NCI-H2227 (cell line): ENCODE results near the gene PI4K2B.
"Not testable (repeated sequence)": the region's sequence is repeated elsewhere in the genome, so short reads cannot be mapped to it uniquely, and the experiment has no call there.

ENCODE experiments used
- DNase-seq: peaks from one replicate; lab custom pipeline; 2025; ENCODE audit not compliant: unreplicated experiment; lab: John Stamatoyannopoulos, UW

Gene PI4K2B

GRCh38 chr4:25240754-25241210, 6.9 kb downstream of the PI4K2B start:
- not testable (repeated sequence) for DNase-seq

DNA sequence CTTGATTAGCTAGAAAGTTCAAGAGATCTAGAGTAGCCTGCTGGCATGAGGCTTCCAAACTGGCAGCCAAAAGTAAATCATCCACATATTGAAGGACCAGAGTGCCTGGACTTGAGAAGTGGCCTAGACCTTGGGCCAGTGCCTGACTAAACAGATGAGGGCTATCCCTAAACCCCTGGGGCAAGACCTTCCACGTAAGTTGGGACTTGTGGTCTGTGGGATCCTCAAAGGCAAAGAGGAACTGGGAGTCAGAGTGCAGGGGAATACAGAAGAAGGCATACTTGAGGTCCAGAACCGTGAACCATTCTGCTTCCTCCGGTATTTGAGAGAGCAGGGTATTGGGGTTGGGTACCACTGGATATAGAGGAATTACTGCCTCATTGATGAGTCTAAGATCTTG, 8.4 kb downstream of the PI4K2B start:
- DNase-seq: not testable (repeated sequence)

GRCh38 chr4:25245181-25245580, 11.3 kb downstream of the PI4K2B start:
- no peak for DNase-seq

GRCh38 chr4:25246680-25247611, 13.1 kb downstream of the PI4K2B start:
- DNase-seq: no peak

DNA sequence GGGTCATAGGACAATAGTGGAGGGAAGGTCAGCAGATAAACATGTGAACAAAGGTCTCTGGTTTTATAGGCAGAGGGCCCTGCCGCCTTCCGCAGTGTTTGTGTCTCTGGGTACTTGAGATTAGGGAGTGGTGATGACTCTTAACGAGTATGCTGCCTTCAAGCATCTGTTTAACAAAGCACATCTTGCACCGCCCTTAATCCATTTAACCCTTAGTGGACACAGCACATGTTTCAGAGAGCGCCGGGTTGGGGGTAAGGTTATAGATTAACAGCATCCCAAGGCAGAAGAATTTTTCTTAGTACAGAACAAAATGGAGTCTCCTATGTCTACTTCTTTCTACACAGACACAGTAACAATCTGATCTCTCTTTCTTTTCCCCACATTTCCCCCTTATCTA, 15.0 kb downstream of the PI4K2B start:
- not testable (repeated sequence) for DNase-seq

DNA sequence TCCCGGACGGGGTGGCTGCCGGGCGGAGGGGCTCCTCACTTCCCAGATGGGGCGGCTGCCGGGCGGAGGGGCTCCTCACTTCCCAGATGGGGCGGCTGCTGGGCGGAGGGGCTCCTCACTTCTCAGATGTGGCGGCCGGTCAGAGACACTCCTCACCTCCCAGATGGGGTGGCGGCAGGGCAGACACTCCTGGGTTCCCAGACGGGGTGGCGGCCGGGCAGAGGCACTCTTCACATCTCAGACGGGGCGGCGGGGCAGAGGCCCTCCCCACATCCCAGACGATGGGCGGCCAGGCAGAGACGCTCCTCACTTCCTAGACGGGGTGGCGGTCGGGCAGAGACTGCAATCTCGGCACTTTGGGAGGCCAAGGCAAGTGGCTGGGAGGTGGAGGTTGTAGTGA, 15.7 kb downstream of the PI4K2B start:
- not testable (repeated sequence) for DNase-seq

DNA sequence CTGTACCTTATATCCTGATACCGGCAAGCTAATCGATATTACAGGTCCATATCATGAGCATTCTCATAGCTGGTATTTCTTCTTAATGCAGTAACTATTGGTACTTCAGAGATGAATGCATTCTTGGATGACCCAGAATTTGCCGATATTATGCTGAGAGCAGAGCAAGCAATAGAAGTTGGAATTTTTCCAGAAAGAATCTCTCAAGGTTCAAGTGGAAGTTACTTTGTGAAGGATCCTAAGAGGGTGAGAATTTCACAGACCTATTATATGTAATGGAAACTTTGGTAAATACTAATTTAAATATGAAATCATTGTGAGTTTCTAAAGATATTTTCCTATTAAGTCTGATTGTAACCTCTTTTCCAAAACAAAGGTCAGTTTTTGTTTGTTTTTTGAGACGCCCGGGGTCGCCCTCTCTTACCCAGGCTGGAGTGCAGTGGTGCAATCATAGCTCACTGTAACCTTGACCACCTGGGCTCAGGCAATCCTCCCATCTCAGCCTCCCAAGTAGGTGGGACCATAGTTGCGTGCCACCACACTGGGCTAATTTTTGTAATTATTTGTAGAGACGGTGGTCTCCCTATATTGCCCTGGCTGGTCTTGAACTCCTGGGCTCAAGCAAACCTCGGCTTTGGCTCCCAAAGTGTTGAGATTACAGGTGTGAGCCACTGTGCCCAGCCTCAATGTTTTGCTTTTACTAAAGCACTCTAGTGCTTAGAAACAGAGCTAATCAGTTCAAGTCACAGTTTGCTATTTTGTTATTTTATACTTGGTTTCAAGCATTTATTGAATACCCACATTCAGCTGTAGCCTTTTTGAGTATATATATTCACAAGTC, 18.6 kb downstream of the PI4K2B start:
- DNase-seq: no peak

DNA sequence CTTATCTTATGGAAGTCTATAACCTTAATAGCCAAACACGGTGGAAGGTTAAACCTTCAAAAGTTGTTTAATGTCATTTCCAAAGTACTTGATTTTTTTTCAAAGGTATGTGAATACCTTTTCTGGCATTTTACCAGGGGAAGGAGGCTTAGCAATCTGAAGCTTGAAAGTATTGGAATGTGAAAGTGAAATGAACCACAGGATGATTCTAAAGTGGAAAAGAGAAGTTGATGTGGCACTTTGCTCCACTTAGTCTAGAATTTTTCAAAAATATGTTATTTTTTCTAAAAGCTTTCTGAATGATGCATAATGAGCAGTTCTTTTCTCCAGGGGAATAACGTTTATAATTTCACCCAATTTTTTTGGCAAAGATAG, 19.2 kb downstream of the PI4K2B start:
- DNase-seq: no peak

DNA sequence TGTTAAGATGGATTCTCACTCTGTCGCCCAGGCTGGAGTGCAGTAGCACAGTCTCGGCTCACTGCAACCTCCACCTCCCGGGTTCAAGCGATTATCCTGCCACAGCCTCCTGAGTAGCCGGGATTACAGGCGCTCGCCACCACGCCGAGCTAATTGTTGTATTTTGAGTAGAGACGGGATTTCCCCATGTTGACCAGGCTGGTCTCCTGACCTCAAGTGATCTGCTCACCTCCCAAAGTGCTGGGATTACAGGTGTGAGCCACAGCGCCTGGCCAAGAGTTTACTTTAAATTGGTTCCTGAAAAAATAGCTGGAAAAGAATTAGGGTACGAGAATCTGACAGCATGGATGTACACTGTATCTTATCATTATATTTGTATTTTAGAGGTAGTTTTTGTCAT, 20.0 kb downstream of the PI4K2B start:
- not testable (repeated sequence) for DNase-seq

GRCh38 chr4:25258980-25259578, 25.2 kb downstream of the PI4K2B start:
- DNase-seq: no peak

DNA sequence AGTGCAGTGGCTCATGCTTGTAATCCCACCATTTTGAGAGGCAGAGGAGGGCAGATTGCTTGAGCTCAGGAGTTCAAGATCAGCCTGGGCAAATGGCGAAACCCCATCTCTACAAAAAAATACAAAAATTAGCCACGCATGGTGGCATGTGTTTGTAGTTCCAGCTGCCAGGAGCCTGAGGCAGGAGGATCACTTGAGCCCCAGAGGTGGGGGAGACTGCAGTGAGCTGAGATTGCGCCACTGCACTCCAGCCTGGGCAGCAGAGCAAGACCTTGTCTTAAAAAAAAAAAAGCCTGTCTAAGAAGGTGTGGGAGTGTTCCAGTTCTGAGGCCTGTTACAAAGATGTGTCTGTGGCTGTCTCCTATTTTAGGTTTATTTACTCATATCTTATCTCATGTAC, 38.0 kb downstream of the PI4K2B start:
- DNase-seq: no peak

DNA sequence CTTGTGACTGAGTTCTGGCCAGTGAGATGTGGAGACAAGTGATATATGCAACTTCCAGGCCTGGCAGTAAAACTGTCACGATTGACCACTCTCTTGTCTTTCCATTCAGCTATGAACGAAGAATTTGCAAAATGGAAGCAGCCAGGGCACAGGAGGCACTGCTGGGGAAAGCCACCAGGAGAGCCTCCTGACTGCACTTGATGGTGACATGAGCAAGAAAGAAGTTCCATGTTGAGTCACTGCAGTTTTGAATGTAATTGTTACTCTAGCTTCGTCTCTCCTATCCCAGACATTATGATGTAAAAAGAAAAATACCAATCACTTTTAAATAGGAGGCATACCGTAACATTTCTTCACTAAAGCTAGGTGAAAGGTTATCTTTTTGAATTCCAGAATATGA, 46.4 kb downstream of the PI4K2B start:
- DNase-seq: no peak

GRCh38 chr4:25283948-25284347, 50.1 kb downstream of the PI4K2B start:
- no peak for DNase-seq

DNA sequence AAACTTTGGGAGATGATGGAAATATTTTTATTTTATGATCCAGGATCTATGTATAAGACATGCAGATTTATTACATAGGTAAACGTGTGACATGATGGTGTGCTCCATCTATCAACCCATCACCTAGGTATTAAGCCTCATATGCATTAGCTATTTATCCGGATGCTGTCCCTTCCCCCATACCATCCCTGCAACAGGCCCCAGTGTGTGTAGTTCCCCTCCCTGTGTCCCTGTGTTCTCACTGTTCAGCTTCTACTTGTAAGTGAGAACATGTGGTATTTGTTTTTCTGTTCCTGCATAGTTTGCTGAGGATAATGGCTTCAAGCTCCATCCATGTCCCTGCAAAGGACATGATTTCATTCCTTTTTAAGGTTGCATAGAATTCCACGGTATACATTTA, 50.6 kb downstream of the PI4K2B start:
- DNase-seq: no peak

GRCh38 chr4:25290490-25291067, 56.7 kb downstream of the PI4K2B start:
- no peak for DNase-seq

DNA sequence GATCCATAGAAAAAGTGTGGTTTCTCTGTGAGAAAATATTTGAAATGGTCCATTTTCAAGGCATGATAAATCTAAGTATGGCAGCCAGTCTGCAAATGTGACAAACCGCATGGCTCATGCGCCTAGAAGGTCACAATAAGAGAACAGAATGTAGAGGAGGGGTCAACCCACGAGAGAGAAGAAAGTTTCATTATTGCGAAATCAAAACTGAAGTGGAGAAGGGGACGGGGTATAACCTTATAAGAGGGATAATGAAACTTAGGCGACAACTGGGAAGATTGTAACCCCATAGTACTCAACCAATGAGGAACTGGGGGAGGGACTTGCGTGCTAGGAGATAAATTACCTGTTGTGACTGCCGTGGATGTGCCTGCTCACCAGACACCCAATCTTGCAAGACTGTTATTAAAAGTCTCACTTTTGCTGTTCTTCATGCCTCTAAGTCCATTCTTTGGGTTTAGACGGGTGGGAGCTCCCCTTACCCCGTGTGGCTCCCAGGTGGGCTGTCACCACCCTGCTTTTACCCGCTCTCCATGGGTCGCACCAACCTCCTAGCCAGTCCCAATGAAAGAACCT, 57.4 kb downstream of the PI4K2B start:
- DNase-seq: no peak

GRCh38 chr4:25297528-25298242, 63.9 kb downstream of the PI4K2B start:
- DNase-seq: no peak

DNA sequence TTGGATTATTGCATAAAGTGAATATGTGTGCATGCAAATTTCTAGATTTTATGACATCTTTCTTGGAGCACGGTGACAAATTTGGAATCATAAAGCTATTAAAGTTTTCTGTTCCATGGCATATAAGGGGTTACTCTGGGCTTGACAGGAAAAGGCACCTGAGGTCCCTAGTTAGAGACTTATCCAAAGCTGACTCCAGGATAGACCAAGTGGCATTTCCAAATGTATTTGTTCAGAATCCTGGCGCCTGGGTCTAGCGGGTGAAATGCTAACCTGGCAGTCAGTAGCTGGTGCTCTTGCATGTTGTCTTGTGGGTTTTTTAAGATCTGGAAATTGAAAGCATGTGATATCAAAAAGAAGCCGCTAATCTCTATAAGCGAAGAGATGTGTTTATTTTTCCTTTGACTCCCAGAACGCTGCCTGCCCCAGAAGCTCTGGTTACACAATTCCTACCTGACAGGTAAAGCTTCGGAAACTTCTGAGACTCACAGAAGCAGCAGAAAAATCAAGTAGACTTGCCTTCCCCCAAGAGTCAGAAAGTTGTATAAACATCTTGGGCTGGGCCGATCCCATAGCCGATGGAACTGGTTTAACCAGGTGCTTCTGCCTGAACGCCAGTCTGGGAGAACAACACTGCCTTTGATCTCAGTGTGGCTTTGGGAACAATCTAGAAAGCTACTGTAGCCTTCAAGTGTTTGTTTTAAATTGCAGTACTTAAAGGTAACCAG, 65.8 kb downstream of the PI4K2B start:
- DNase-seq: no peak

GRCh38 chr4:25301471-25301870, 67.6 kb downstream of the PI4K2B start:
- DNase-seq: no peak
